Measurements from ENCODE around the gene MACROD2. TPM values are rescaled to one million over a fixed set of nuclear protein-coding genes. Genes with fewer than 3 reads are reported as not detected.

MACROD2 gene
- polyA plus RNA-seq, 2 of the 4 experiments (the other 2 are of a cell fraction): 0.96 to 1.3 TPM

- TF ChIP-seq REST (IDR thresholded peaks at IDR 0.05) (no peak), HOXB5 (CRISPR knock-in tag; IDR thresholded peaks at IDR 0.05) (no peak), KDM1A (IDR thresholded peaks at IDR 0.05; ENCODE audit: low read depth) (no peak)
Measured at GRCh38 chr20:14691994-14692393, 696.7 kb downstream of the MACROD2 start (continued).

DNA sequence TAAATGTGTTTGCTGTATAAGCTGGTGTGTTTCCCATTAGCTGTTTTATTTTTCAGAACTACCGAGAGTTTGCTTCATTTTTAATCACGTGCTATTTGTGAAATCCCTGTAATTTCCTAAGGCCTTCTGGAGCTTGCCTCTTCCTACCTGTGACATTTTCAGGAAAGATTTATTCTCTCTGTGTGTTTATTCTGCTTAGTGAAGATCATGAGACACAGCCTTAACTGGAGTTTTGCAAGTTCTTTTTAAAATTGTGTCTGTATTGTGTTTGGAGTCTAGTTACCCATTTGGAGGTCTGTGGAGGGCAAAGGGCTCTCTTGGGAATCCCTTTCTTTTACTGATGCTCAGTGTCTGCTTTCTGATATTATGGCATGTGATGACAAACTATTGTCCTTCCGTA is 701.2 kb downstream of the MACROD2 start:
- DNase-seq (ENCODE audit: low read depth in 1 of 2, low spot score in 1 of 2): no peak
- Histone ChIP-seq H3K4me1 (peaks cover 18% of the 10 kb centered on the region), H3K27ac (no peak overlapping the region), H3K4me2 (no peak overlapping the region), H3K4me3 (no peak overlapping the region), H3K9me3 (no peaks in the 10 kb centered on the region)
- no peak for ATAC-seq
- ChIA-PET CTCF (interaction anchor here (0.5 kb wide), 1 partner anchor 122 kb away, joined by 3 read pairs; no protein-coding TSS in a partner anchor), POLR2A (no interaction called here)
- FAIRE-seq: peak; percentile 13
- WGBS (ENCODE audit: missing lambda C conversion rate): 90% methylated on average over 3 of the region's 3 CpGs
- TF ChIP-seq, protein P1, sequence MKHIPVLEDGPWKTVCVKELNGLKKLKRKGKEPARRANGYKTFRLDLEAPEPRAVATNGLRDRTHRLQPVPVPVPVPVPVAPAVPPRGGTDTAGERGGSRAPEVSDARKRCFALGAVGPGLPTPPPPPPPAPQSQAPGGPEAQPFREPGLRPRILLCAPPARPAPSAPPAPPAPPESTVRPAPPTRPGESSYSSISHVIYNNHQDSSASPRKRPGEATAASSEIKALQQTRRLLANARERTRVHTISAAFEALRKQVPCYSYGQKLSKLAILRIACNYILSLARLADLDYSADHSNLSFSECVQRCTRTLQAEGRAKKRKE (CRISPR knock-in tag; IDR thresholded peaks at IDR 0.05; ENCODE audit: low read depth): no peak

DNA sequence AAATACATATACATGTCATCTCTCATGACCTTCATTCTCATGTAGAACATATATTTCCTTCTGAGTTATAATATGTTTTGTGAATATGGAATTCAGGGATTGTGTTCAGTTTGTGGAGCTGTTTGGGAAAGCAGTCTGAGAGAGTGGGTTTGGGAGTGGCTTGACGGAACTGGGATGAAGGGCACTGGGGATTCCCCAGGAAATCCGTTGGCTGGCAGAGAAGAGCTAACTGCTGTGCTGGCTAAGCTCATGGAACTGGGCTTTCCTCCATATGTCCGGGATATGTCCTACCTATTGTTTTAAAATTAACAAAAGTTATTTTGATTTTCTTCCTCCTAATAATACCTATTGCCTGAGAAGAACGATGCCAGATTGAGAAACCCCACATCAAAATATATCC is 701.6 kb downstream of the MACROD2 start:
- DNase-seq (ENCODE audit: low read depth in 1 of 2, low spot score in 1 of 2) (no peak), ATAC-seq (no peak), FAIRE-seq (peak; percentile 76)
- Histone ChIP-seq H3K4me3 (no peak overlapping the region), H3K4me2 (no peak overlapping the region), H3K27ac (no peak overlapping the region), H3K4me1 (peaks cover 18% of the 10 kb centered on the region), H3K9me3 (no peaks in the 10 kb centered on the region)
- ChIA-PET CTCF (interaction anchor here (0.5 to 1.0 kb wide), 2 partner anchors 14 to 122 kb away, joined by 3 read pairs; no protein-coding TSS in a partner anchor), POLR2A (no interaction called here)
- WGBS (ENCODE audit: missing lambda C conversion rate): 64% methylated on average over 4 of the region's 4 CpGs
- TF ChIP-seq EP300 (IDR thresholded peaks at IDR 0.05) (no peak), FOSB (CRISPR knock-in tag; IDR thresholded peaks at IDR 0.05) (no peak), CEBPB (IDR thresholded peaks at IDR 0.05) (no peak), RNF2 (IDR thresholded peaks at IDR 0.05; ENCODE audit: borderline replicate concordance, low read depth) (no peak), FOSL2 (IDR thresholded peaks at IDR 0.05) (no peak), FOSL2 (CRISPR knock-in tag; IDR thresholded peaks at IDR 0.05) (no peak), TFCP2L1 (CRISPR knock-in tag; IDR thresholded peaks at IDR 0.05) (no peak), ELK1 (IDR thresholded peaks at IDR 0.05; ENCODE audit: low read depth, low read length) (no peak), ZC3H11A (IDR thresholded peaks at IDR 0.05) (no peak), NFE2L2 (conservative IDR thresholded peaks at IDR 0.05; ENCODE audit: low read length) (no peak), MAFK (IDR thresholded peaks at IDR 0.05; ENCODE audit: partially characterized antibody) (no peak), GATA3 (IDR thresholded peaks at IDR 0.05; ENCODE audit: borderline replicate concordance) (no peak), HES2 (IDR thresholded peaks at IDR 0.05) (no peak), TP53 (CRISPR knock-in tag; IDR thresholded peaks at IDR 0.05) (no peak), BCL3 (IDR thresholded peaks at IDR 0.05) (no peak), FOXS1 (CRISPR knock-in tag; IDR thresholded peaks at IDR 0.05) (no peak), EHMT2 (IDR thresholded peaks at IDR 0.05; ENCODE audit: low read depth) (no peak), CHD4 (IDR thresholded peaks at IDR 0.05; ENCODE audit: borderline replicate concordance) (no peak), E2F6 (IDR thresholded peaks at IDR 0.05; ENCODE audit: borderline replicate concordance, low read depth) (no peak), ZSCAN20 (CRISPR knock-in tag; IDR thresholded peaks at IDR 0.05) (no peak), JUN (IDR thresholded peaks at IDR 0.05) (no peak)

All from A549 (cell line).